GM19328 (cell line): ENCODE results near the gene MAMDC2.
"Not testable (repeated sequence)": the region's sequence is repeated elsewhere in the genome, so short reads cannot be mapped to it uniquely, and the experiment has no call there.

Experiments
- ATAC-seq: cut with Tn5 transposase; IDR thresholded peaks from one replicate; pipeline ENCODE4 v1.9.1; 2021; ENCODE audit warnings: mild to moderate bottlenecking, moderate library complexity; ENCODE audit not compliant: unreplicated experiment

The MAMDC2 gene

DNA sequence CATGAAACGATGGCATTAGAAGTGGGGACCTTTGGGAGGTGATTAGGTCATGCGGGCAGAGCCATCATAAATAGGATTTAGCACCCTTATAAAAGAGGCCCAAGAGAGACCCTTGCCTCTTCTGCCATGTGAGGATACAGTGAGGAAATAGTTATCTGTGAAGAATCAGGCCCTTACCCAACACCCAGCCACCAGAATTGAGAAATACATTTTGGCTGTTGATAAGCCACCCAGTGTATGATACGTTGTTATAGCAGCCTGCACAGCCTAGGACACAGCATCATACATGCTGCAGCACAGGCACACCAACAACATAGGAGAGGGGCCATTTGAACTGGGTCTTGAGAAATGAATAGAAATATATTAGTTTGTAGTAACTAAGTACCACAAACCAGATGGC, 8.0 kb upstream of the MAMDC2 start:
- ATAC-seq, result no peak

DNA sequence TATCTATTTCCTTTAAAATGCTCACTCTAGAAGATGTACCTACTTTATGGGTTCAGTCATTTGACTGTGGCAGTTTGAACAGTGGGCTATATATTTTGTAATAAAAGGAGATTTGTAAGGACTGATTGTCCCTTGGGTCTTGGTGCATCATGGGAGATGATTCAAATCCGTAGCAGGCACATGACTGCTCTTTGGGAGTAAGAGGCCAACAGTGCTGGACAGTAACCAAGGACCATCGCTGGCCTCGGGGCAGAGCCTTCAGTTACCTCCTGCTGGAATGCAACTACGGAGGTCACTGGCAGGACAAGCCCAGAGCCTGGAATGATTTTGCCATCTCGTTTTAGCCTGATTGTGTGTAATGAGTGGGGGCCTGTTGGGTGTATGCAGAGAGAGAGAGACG, 7.0 kb upstream of the MAMDC2 start:
- ATAC-seq, result no peak

DNA sequence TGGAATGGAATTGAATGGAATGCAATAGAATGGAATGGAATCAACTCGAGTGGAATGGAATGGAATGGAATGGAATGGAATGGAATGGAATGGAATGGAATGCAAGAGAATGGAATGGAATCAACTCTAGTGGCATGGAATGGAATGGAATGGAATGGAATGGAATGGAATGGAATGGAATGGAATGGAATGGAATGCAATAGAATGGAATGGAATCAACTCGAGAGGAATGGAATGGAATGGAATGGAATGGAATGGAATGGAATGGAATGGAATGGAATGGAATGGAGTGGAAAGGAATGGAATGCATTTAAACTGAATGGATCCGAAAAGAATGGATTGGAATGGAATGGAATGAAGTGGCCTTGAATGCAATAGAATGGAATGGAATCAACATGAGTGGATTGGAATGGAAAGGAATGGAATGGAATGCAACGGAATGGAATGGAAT, 5.5 kb upstream of the MAMDC2 start:
- ATAC-seq, result not testable (repeated sequence)

DNA sequence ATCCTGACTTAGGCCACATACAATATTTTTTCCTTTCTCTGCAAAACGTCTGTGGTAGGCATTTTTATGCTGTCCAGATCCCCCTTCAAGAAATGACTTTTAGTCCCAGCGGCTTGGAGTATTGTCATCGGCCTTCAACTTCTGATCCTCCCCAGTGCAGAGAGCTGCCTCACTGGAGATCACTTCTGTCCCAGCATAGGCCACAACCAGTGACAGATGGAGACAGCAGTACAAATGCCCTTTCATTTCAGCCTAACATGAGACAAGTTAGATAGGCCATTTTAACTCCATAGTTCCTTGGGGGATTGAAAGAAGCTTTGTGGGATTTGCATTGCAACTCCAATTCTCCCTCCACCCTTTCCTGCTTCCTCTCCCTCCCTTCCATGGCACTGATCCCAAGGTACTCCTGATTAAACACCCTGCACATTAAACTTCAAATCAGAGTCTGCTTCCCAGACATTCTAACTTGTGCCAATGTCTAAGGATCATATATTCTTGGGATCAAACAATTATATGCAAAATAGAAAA, 3.2 kb upstream of the MAMDC2 start:
- no peak for ATAC-seq

DNA sequence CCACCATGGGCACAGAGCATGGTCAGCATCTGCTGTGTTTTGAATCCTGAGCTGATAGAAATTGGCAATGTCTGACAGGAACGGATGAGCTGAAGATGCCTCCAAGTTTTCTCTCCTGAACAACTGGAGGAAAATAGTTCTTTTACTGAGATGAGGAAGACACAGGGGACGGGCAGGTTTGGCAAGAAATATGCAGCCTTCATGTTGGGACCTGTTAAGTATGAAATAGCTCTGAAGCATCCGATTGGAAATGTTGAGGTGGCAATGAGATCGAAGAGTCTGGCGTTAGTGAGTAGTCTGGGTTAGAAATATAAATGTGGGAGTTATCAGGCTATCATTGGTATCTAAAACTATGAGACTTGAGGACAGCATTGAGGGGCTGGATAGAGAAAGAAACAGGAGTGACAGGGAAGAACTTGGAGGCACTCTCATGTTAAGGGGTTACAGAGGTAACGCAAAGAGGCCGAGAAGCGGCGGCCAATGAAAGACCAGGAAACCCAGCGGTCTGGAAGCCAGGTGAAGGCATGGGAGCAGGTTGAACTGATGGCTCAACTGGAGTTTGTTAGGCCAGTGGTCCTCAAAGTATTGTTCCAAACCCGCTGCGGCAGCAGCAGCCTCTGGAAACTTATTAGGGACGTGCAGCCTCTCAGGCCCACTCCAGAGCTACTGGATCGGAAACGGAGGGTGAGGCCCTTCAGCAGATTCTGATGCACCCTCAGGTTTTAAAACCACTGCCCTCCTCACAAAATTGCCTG, 1.0 kb upstream of the MAMDC2 start:
- no peak for ATAC-seq

DNA sequence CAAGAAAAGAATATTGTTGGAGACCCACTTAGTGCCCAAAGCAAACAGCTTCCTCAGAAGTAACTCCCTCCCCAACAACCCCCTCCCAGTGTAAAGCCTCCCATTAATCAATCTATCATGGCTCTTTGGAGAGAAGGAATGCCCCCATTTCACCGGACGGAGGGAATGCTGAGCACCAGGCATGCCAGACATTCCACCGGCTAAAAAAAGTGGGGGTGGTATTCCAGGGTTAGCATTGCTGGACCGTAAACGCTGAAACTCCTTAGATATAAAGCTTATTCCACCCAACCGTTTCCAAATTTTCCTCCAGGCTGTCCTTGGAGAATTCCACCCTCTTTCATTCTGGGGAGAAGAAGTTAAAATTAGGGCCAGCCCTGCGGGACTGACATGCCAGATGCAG, 363 bp upstream of the MAMDC2 start:
- no peak for ATAC-seq

DNA sequence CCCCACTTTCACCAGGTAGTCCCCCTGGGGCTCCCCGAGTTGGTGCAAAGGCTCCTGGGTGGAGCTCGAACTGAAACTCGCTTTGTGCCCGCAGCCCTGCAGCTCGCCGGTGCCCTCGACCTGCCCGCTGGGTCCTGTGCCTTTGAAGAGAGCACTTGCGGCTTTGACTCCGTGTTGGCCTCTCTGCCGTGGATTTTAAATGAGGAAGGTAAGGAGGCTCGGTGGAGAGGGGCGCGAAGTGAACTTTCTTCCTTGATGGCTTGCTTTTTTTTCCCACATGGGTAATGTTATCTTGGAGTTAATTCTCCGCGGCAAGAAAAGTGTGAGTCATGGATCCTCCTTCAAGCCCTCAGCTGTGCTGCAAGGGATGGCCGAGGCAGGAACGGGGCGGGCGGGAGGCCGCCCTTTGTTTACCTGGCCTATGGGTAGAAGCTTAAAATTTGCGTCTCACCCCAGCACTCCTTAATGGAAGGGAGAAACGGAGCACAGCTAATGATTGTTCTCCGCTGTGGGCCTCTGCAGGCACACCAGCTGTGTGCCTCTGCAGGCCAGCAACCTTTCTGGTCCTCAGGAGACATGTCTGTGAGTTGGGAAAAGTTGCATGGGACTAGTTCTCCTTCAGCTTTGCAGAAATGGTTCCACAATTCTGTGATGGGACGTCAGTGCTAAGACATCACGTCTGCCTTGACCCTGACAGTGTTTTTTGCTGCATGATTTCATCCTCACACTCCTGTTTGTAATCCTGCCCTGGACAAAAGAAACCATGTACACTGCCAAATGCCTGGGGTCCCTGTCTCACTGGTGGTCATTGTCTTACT, 1.1 kb downstream of the MAMDC2 start:
- no peak for ATAC-seq

DNA sequence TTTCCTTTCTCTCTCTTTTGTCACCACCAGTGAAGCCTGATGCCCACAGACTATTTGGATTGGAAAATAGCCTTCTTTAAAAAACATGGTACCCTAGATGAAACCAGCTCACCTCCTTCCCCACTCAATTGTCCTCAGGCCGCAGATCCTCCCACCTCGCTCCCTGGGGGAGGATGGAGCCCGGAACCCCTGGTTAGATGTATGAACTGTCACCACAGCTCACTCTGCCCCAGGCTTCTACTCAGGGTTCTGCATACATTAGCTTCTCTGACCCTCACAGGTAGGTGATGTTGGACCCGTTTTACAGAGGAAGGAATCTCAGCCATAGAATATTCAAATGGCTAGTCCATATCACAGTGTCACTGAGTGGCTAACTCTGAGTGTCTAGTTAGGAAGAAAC, 1.8 kb downstream of the MAMDC2 start:
- ATAC-seq, result no peak

DNA sequence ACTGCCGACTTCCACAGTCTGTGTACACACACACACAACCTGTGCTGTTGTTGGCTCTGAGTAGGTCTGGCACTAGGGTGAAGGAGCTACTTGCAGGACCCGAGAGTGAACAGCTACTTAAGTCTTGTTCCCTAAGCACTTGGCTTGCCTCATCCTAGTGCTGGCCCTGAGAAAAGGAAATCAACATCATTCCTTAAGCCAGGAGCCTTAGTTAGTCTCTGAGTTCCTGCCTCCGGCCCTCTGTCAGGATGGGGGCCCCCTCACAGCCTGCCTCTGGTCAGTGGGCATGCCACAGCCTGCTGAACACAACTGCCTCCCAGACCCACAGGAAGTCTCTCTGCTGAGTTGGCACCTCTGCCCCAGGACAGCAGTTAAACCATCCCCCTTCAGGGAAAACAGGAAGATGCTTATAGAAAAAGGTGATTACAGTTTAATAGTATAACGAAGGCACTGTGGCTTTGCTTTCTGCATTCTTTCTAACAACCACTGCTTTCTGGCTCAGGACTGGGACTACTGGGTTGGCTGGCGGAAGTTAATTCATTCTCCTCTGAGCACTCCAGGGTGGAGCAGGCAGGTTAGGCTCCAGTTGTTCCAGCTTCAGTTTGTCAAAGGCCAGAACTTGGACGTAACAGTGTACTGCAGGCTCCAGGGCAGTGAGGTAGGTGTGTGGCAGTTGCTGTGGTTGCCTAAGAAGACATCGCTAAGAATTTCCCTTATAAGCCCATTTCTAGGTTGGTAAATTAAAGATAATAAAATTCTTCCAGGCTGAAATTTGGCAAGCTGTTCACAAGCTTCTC, 2.8 kb downstream of the MAMDC2 start:
- ATAC-seq, result no peak

DNA sequence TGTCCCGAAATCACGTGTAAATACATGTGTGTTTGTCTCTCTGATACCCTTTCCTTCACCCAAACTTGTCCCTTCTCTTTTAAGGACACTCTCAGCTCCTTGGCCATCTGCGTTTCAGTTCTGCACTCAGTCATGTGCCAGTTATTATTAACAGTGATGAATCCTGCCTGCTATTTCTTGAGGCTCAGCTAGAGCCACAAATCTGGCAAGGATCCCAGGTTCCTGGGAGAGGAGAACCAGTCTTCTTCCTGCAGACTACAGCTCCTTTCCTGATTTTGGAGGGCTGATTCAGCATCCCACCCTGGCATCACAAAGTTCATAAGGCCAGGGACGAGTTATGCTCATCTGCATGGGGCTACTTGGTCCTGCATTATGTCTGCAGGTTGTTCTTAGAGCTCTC, 5.6 kb downstream of the MAMDC2 start:
- no peak for ATAC-seq

DNA sequence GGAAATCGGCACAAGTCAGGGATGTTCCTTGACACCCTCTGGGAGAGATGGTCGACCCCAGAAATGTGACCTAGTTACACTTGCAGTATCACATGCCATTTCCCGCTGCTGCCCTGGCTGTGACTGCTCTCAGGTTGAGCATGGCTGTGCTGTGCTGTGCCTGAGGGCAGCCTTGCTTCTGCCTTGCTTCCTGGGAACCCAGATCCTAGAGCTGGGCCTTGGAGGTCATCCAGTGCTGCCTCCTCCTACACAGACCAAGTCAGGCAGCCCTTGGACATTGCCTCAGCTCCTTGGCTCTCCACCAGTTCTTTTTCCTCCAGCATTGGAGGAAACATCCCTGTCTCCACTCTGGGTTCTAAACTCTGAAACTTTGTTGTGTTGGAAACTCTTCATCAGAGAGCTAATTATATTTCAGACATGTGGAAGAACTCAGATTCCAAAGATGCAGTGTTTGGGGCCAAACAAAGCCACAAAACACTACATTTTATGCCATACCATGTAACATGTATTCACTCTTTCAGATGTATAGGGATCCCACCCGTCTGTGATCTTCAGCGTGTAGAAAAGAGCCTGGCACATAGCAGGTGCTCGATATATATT, 6.1 kb downstream of the MAMDC2 start:
- ATAC-seq, result no peak

DNA sequence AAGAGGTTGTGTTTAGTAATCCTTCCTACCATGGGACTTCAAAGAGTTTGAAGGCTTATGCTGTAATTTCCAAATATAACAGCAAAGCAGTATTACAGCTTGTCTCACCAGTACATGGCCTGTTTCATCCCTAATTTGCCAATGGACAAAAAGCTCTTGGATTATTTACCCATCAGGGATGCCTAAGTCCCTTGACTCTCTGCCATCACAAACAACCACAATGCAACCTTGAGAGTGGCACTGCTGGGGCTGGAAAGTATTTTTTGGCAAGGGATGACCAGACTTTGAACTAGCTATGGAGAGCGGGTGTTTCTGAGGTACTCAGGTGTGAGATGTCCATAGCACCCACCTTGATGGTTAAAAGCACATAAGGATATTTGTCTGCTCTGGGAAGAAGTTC, 9.1 kb downstream of the MAMDC2 start:
- ATAC-seq, result no peak

DNA sequence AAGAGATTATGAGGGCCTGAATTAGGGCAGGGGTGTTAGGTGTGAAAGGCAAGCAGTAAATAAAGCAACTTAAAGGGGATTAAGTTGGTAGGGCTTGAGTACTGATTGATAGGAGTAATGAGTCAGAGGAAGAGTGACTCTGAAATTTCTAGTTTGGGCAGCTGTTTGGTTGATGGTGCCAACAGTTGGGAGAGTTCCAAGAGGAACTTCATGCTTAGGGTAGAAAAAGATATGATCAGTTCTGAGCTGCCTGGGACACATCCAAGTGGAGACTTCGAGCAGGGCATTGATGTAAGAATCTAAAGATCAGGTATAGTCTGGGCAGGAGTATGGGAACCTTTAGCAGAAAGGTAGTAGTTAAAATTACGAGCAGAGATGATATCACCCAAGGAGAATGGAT, 10.2 kb downstream of the MAMDC2 start:
- ATAC-seq, result no peak

DNA sequence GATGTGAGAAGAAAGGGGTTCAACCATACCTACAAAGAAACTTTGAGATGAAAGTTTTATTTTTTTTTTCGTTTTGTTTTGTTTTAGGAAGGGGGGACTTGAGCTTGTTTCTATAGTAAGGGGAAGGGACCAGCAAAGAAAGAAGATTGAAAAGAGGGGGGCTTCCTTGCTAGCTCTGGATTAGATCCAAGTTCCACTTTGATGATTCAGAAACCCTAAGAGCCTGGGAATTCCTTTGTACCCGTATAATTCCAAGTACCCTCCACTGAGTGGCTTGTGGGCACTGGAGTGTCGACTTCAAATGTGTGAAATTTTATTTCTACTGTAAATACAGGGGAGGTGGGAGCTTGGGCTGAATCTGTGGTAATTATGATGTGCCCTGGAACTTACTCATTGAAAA, 10.9 kb downstream of the MAMDC2 start:
- no peak for ATAC-seq

DNA sequence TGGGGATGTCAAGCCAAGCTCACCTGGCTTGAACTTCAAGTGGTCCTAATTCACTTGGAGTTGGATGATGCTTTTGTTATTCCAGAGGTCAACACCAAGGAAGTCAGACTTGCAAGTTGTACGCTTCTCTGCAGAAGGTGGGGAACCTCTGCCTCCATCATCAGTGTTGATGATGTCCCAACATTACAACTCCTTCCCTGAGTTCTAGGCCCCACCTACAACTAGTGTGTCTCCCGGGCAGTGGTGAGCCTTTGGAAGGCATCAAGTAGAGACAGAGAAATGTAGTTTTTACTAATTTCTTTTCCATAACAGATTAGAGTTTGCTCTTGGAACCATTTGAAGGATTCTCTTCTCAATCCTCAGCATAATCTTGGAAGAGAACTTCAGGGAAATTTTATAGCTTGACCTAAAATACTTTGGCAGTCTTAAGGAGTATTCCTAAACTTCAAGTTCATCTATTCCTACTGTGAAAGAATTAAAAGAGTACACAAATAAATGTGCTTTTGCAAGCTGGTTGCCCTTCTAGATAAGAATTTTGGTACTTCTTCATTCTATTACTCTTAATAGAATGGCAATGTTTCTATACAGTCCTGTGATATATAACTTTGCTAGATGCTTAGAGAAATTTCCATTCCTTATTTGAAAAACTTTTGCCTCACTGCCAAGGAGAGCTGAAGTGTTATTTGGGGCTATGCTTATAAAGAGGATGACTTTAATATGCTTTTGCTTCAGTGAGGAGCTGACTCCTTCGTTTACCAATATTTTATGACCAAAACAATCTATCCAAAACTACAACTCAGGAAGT, 12.0 kb downstream of the MAMDC2 start:
- ATAC-seq, result no peak

DNA sequence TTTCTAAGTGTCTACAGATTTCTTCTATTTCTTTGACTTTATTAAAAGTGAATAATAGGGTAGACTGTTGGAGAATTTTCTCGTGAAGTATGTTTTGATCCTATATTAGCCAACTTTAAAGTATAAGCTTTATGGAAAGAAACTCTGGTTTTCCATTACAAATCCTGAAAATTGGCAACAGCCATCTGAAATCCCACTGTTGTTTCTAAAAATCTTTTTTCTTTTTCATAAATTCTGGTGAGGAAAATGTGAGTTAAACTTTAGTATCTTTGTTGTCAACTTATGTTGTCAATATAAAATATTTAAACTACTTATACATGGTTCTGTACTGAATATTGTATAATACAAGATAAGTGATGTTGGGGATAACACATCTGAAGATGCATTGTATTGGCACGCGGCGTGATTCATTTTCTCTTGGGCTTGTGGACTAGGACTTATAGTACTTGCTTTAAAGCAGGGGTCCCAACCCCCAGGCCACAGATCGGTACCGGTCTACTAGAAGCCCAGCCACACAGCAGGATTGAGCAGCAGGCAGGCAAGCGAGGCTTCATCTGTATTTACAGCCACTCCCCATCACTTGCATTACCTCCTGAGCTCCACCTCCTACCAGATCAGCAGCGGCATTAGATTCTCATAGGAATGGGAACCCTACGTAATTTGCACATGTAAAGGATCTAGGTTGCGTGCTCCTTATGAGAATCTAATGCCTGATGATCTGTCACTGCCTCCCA, 12.7 kb downstream of the MAMDC2 start:
- ATAC-seq, result no peak

DNA sequence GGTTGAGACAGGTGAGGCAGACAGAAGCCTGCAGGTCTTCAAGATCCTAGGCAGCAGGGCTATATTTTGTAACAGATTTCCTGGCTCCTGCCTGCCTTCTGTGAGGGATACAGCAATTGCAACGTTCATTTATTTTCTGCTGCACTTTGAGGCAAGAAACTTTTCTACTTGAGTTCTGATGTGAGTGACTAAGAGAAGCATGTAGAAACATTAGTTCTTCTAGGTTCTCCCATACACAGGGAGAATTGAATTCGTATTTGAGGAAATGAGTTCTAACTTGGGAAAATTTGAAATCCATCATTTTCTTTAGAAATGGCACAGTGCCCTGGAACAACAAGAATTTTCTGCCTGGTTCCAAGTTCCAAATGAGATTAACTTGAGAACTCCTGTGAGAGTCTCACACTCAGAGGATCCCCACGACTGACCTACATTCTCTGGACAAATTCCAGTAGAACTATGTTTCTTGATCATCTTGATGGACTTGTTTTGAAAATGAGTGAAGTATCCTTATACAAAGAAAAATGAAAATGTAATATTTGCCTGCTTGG, 15.0 kb downstream of the MAMDC2 start:
- ATAC-seq, result no peak

DNA sequence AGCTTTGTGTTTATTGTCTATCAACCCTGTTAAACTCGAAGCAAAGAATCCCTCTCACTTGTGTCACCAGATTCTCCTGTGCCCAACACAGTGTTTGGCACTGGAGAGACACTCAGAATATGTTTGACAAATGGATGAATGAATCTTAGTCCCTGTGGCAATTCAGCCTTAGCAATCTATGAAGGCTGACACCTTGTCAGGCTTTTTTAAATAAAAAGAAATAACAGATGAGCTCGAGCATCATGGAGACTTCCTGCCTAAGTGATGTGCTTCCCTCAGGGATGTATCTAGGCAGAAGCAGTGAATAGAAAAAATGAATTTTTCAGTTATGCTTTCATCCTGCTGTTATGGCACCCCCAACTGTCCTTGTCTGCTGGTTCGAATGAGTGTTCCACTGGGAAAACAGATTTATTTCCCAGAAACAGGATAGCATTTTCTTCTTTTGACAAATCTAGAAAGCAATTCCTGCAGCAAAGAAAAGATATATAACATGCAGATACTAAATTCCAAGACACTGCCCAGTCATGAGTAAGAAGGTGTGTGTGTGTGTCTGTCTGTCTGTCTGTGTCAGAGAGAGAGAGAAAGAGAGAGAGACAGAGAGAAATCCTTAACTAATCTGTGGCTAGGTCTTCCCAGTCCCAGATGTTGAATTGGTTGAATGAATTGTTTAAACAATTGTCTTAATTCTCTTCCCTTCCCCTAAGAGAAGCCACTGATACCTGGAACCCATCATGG, 16.7 kb downstream of the MAMDC2 start:
- ATAC-seq, result no peak
